Activated T-helper 17 cell treated with anti-CD3 and anti-CD28 coated beads, Interleukin-2, amount 50 U/mL, for 72 hours (primary cell): ENCODE measurements around the gene CST9L. TPM values are rescaled to one million over a fixed set of nuclear protein-coding genes. Genes with fewer than 3 reads are reported as not detected.
"Not testable (repeated sequence)": the region's sequence is repeated elsewhere in the genome, so short reads cannot be mapped to it uniquely, and the experiment has no call there.

Experiments used
- ATAC-seq: fragments of 150-1000 bp; cut with Tn5 transposase; replicated peaks from 2 replicates; pipeline ENCODE4 v1.10.0; 2021; ENCODE audit warnings: mild to moderate bottlenecking, moderate library complexity
- H3K27ac Mint-ChIP-seq: one replicate; pipeline ENCODE4 v1.8.0; 2022; ENCODE audit warnings: mixed read lengths
- H3K27me3 Mint-ChIP-seq: one replicate; pipeline ENCODE4 v1.8.0; 2022; ENCODE audit warnings: mixed read lengths
- H3K36me3 Mint-ChIP-seq: one replicate; pipeline ENCODE4 v1.8.0; 2022; ENCODE audit warnings: low read depth, mild to moderate bottlenecking, mixed read lengths
- H3K4me1 Mint-ChIP-seq: one replicate; pipeline ENCODE4 v1.8.0; 2022; ENCODE audit warnings: mixed read lengths
- H3K4me3 Mint-ChIP-seq: one replicate; pipeline ENCODE4 v1.8.0; 2022; ENCODE audit warnings: mild to moderate bottlenecking, mixed read lengths
- H3K9me3 Mint-ChIP-seq: one replicate; pipeline ENCODE4 v1.8.0; 2022; ENCODE audit warnings: mixed read lengths
- total RNA-seq, 2 donors: library from RNA; stranded (reverse); gene quantifications; one replicate each; pipeline ENCODE4 v1.2.3, GENCODE V29; 2022

The CST9L gene
- total RNA-seq, 2 donors from 2014 or later, result not detected

GRCh38 chr20:23598481-23598880 is 30.2 kb upstream of the CST9L start:
- Mint-ChIP-seq H3K36me3 (no peaks in the 10 kb centered on the region), H3K4me3 (no peak overlapping the region), H3K27me3 (no peaks in the 10 kb centered on the region), H3K9me3 (no peaks in the 10 kb centered on the region), H3K4me1 (no peaks in the 10 kb centered on the region), H3K27ac (no peak overlapping the region)
- ATAC-seq, result no peak

- no peak overlapping the region for H3K27ac Mint-ChIP-seq
These were observed 28.4 kb upstream of the CST9L start for GRCh38 chr20:23596579-23597250.

GRCh38 chr20:23595941-23596340 is 27.7 kb upstream of the CST9L start:
- H3K27me3 Mint-ChIP-seq, result no peaks in the 10 kb centered on the region
- ATAC-seq, result no peak
- no peaks in the 10 kb centered on the region for H3K36me3 Mint-ChIP-seq
- H3K4me3 Mint-ChIP-seq, result no peak overlapping the region
- no peaks in the 10 kb centered on the region for H3K4me1 Mint-ChIP-seq
- H3K9me3 Mint-ChIP-seq, result no peaks in the 10 kb centered on the region
- H3K27ac Mint-ChIP-seq, result no peak overlapping the region

More at GRCh38 chr20:23596579-23597250, 28.4 kb upstream of the CST9L start:
- Mint-ChIP-seq H3K27me3 (no peaks in the 10 kb centered on the region), H3K36me3 (no peaks in the 10 kb centered on the region), H3K4me3 (no peak overlapping the region), H3K4me1 (no peaks in the 10 kb centered on the region), H3K9me3 (no peaks in the 10 kb centered on the region)
- ATAC-seq, result no peak

DNA sequence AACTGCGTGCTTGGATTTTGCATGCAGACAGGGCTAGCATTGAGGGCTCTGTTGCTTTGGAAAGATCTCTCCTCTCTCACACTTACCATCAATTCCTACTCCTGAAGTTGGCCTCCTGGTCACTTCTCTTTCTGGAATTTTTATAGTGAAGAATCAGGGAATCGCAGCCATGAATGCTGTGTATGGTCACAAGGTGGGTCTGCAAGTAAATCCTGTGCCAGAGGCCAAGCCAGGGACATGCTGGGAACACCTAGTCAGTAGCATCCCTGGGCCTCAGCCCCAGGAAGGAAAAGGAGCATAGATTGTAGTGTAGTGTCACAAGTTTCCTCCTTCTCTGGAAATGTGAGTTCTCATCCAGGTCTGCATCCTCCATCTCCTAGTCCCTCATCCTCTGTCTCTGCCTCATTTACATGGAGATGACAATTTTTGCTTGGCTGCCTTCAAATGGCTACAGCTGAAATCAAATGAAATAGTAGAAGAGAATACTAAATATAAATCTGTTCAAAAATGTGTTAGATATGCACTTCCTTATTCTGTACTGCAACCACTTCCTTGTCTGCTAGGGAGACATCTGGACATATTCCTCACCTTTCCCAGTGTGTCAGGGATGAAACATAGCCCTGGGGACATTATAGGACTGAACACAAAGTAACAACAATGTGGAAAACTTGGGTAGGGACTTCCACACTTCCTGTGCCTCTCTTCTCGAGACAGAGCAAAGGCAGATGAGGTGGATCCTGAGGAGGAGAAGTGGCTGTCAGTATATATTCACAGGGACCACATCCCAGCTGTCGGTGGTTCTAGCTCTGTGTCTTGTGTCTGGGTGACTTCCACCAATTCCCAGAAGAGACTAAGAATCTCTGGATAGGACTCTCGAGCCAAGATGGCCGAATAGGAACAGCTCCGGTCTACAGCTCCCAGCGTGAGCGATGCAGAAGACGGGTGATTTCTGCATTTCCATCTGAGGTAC is 20.4 kb upstream of the CST9L start:
- H3K9me3 Mint-ChIP-seq, result no peaks in the 10 kb centered on the region
- no peaks in the 10 kb centered on the region for H3K36me3 Mint-ChIP-seq
- no peak overlapping the region for H3K27ac Mint-ChIP-seq
- no peak for ATAC-seq
- H3K27me3 Mint-ChIP-seq, result peaks cover 9% of the 10 kb centered on the region
- no peak overlapping the region for H3K4me3 Mint-ChIP-seq
- no peaks in the 10 kb centered on the region for H3K4me1 Mint-ChIP-seq

DNA sequence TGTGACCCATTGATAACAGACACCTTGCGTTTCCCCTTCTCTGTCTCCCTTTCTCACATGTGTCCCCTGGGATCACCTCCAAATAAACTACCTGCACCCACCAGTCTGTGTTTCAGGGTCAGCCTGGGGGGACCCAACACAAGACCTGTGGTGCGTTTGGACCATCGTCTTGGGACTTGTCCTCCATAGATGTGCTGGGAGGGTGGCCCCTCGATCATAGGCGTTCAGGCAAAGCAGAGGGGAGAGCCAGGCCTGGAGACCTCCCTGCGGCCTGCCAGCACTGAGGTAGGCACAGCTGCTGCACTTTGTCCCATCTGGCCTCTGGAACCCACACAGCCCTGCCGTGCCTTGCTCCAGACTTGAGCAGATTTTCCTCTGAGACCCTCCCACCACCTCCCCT is 19.3 kb upstream of the CST9L start:
- Mint-ChIP-seq H3K4me1 (no peaks in the 10 kb centered on the region), H3K36me3 (no peaks in the 10 kb centered on the region), H3K27me3 (peaks cover 12% of the 10 kb centered on the region), H3K4me3 (no peak overlapping the region), H3K9me3 (no peaks in the 10 kb centered on the region), H3K27ac (no peak overlapping the region)
- ATAC-seq, result no peak

DNA sequence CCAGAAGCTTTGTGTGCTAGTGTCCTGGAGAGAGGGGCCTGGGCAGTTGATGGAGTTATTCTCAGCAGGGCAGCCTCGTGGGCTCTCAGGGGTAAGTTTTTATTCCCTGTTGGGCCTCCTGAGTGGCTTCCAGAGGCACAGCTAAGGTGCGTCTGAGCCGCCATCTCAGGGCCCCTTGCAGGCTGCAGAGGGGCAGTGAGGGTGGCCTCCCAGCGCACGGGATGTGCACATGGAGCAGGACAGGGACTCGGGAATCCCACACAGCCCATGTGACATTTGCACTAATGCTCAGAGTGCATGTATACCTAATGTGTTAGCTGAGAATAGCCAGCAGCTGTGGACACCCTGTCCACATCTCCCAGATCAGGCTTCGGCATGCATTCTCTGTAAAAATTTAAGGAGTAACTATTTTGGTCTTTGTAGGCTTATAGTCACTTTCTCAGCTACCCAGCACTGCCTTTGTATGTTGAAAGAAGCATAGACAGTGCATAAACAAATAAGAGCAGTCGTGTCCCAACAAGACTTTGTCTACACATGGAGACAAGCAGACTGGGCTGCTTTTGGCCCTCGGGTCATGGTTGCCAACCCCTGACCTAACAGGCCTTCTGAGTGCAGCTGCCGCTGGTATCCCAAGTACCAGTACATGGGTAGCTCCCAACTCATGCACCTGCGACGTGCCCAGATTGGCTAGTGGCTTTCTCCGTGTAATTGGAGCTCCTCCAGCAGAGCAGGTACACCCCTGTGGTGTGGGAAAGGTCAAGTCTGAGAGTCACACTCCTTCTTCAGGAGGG is 18.6 kb upstream of the CST9L start:
- H3K9me3 Mint-ChIP-seq, result peaks cover 3% of the 10 kb centered on the region
- no peaks in the 10 kb centered on the region for H3K36me3 Mint-ChIP-seq
- no peaks in the 10 kb centered on the region for H3K4me1 Mint-ChIP-seq
- no peak overlapping the region for H3K27ac Mint-ChIP-seq
- ATAC-seq, result no peak
- peaks cover 18% of the 10 kb centered on the region for H3K27me3 Mint-ChIP-seq
- no peak overlapping the region for H3K4me3 Mint-ChIP-seq

GRCh38 chr20:23585808-23586734 is 17.8 kb upstream of the CST9L start:
- Mint-ChIP-seq H3K36me3 (no peaks in the 10 kb centered on the region), H3K4me1 (no peaks in the 10 kb centered on the region), H3K9me3 (peaks cover 3% of the 10 kb centered on the region), H3K27me3 (peaks cover 24% of the 10 kb centered on the region), H3K27ac (no peak overlapping the region), H3K4me3 (no peak overlapping the region)
- ATAC-seq, result no peak

- no peak for ATAC-seq
- Mint-ChIP-seq H3K36me3 (no peaks in the 10 kb centered on the region), H3K27me3 (peaks cover 28% of the 10 kb centered on the region), H3K9me3 (peaks cover 3% of the 10 kb centered on the region), H3K4me3 (no peak overlapping the region), H3K27ac (no peak overlapping the region), H3K4me1 (no peaks in the 10 kb centered on the region)
These were observed 17.1 kb upstream of the CST9L start for GRCh38 chr20:23585449-23585807.

GRCh38 chr20:23584434-23585199 is 16.3 kb upstream of the CST9L start:
- no peaks in the 10 kb centered on the region for H3K36me3 Mint-ChIP-seq
- ATAC-seq, result no peak
- H3K27ac Mint-ChIP-seq, result no peak overlapping the region
- H3K4me1 Mint-ChIP-seq, result no peaks in the 10 kb centered on the region
- no peak overlapping the region for H3K4me3 Mint-ChIP-seq
- H3K27me3 Mint-ChIP-seq, result peaks cover 34% of the 10 kb centered on the region
- H3K9me3 Mint-ChIP-seq, result peaks cover 3% of the 10 kb centered on the region

DNA sequence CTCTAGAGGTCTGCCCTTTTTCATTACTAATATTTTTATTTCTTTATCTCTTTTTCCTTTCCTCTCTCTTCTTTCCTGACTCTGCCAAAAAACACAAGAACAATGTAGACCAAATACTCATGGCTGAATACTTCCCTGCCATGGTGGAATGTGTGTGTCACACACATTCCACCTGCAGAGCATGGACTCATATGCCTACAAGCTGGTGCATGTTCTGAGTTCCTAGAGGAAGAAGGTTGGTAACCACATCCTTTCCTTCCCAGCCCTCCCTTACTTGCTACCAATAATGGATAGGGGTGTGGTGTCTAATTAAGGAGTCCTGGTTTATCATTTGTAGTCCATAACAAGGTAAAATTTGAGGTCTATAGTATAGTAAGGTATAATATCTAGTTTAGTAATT is 15.2 kb upstream of the CST9L start:
- Mint-ChIP-seq H3K4me1 (no peaks in the 10 kb centered on the region), H3K4me3 (no peak overlapping the region), H3K9me3 (peaks cover 3% of the 10 kb centered on the region), H3K36me3 (no peaks in the 10 kb centered on the region), H3K27ac (no peak overlapping the region), H3K27me3 (peaks cover 34% of the 10 kb centered on the region)
- ATAC-seq, result no peak

GRCh38 chr20:23582293-23582692 is 14.0 kb upstream of the CST9L start:
- Mint-ChIP-seq H3K4me3 (no peak overlapping the region), H3K27me3 (peaks cover 34% of the 10 kb centered on the region), H3K27ac (no peak overlapping the region), H3K36me3 (no peaks in the 10 kb centered on the region), H3K4me1 (no peaks in the 10 kb centered on the region), H3K9me3 (peaks cover 3% of the 10 kb centered on the region)
- ATAC-seq, result no peak

DNA sequence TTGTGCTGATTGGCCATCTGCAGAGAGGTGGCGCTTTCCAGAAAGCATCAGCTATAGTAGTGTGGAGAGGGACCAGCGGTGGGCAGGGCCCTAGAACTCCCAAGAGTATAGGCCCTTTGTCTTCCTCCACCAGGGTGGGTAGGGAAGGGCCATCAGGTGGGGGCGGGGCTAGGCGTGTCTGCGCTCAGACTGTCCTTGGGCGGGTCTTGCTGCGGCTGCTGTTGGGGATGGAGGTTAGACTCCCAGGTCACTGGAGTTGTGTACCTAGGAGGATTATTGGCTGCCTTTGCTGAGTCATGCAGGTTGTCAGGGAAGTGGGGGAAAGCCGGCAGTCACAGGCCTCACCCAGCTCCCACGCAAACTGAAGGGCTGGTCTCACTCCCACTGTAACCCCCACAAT is 13.5 kb upstream of the CST9L start:
- peaks cover 34% of the 10 kb centered on the region for H3K27me3 Mint-ChIP-seq
- H3K9me3 Mint-ChIP-seq, ATAC-seq, H3K4me3 Mint-ChIP-seq, H3K4me1 Mint-ChIP-seq, H3K36me3 Mint-ChIP-seq, H3K27ac Mint-ChIP-seq: not testable (repeated sequence)

DNA sequence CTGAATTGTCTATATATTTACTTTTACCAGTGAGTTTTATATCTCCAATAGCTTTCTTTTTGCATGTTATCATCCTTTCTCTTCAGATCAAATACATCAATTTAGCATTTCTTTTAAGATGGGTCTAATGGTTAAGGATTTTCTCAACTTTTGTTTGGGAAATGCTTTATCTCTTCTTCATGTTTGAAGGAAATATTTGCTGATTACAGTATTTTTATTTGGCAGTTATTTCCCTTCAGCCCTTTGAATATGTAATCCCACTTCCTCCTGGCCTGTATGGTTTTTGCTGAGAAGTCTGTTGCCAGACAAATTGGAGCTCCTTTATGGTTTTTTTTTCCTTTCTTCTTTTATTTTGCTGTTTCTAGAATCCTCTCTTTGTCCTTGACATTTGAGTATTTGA is 6.7 kb upstream of the CST9L start:
- H3K9me3 Mint-ChIP-seq, result no peaks in the 10 kb centered on the region
- peaks cover 9% of the 10 kb centered on the region for H3K27me3 Mint-ChIP-seq
- no peaks in the 10 kb centered on the region for H3K36me3 Mint-ChIP-seq
- no peak overlapping the region for H3K27ac Mint-ChIP-seq
- no peak overlapping the region for H3K4me3 Mint-ChIP-seq
- H3K4me1 Mint-ChIP-seq, result no peaks in the 10 kb centered on the region
- no peak for ATAC-seq
